Subcutaneous adipose tissue (tissue), 4 donors: ENCODE results near the gene TGFBR2. TPM values are rescaled to one million over a fixed set of nuclear protein-coding genes. Genes with fewer than 3 reads are reported as not detected.

Experiments
- CTCF ChIP-seq: fragments of 450-650 bp; IDR thresholded peaks from one replicate; pipeline ENCODE4 v1.5.1; 2016; ENCODE audit warnings: low read depth, mild to moderate bottlenecking, control low read depth, antibody characterized with exemption, moderate library complexity
- total RNA-seq, 4 donors: library from RNA; depleted of rRNA; stranded (reverse); fragments of >200 nt; gene quantifications; one replicate each; pipeline ENCODE4 v1.1.0, GENCODE V29; 2016

TGFBR2 gene
- total RNA-seq, 4 donors from 2014 or later, result 237 to 388 (median 287) TPM

DNA sequence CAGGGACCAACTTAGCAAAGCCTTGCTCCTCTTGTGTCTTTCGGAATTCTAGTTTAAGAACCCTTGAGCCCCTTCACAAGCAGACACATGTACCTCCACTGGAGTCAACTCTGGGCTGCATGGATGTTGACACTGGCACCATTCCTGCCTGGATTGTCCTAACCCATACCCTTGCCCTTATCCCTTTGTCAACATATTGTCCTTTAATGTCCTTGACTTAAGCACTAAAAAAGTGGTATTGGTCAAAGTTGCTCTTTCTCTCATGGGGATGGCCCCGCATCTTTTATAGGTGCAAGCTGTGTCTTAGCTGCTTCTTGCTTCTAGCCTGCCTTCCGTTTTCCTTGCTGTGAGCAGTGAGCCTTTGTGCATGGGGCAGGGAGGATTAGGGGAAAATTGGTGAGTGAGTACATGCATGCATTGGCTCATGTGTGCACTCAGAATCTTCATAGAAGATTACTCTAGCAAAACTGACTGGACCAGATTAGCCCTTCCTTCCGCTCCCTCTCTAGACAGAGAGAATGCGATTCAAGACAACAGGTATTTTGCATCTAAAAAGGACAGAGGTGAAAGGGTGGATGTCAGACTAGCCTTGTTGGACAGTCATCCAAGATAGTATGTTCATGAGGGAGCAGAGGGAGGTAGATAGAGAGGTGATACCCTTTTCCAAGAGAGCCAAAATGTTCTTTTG lies 42.4 kb downstream of the TGFBR2 start:
- no peak for TF ChIP-seq CTCF

DNA sequence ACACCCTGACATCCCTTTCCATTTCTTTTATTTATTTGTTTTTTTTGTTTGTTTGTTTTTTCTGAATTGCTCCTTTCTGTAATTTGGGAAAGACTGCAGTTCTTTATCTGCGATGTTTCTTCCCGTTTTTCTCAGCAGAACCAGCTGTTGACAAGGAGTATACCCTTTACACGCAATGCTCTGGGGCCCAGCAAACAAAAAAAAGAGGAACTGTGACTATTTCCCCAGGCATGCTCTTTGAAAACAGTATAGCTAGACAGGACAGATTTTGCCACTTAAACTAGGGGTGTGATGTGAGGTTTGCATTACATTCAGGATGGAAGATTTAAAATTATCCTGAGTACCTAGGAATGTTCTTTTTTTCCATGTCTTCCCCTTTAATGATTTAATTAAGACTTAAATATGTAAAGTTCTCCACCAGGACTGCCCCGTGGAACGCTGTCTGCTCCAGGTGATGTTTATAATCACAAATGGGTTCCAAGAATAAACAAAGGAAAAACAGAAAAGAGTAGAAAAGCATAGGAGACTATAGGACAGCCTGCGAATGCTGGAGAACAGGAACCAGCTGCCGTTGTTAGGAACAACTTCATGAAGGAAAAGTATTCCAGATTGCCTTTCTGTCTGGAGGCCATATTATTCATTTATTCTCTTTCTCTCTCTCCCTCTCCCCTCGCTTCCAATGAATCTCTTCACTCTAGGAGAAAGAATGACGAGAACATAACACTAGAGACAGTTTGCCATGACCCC lies 43.3 kb downstream of the TGFBR2 start:
- TF ChIP-seq CTCF, result no peak

DNA sequence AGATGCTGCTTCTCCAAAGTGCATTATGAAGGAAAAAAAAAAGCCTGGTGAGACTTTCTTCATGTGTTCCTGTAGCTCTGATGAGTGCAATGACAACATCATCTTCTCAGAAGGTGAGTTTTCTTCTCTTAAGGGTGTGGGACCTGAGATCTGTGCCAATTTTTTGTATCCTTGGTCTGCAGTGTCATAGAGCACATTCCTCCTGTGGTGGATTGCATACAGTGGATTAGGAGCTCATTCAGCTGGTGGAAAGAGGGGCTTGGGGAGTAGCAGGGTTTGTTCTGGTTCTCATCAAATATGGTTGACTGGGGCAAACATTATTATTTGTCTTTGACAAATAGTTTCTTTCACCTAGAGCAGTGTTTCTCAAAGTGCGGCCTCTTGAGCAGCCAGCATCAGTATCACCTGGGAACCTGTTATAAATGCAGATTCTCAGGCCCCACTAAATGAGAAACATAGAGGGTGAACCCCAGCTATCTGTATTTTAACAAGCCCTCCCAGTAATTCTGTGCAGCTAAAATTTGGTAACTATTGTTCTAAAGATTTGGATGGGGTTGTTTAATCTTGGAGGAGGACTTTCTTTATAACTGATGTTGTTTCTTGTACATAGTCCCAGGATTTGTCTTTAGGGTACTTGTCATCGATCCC lies 44.1 kb downstream of the TGFBR2 start:
- TF ChIP-seq CTCF, result no peak

DNA sequence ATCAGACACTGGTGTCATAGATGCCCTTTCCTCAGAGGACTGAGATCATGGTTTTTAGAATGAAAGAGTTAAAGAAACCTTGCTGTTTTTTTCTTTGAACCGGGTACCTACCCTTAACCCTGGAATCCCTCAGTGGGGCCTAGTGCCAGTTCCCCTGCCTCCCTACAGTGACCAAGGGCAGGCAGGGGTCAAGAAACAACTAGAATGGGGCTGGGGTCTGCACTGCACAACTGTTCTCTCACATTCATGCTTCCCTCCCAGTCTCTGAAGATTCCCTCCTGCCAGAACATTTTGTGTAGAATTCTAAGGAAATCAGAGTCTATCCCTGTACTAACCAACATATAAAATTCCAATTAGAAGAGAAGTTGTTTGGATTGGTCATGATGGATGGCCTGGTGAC lies 47.9 kb downstream of the TGFBR2 start:
- TF ChIP-seq CTCF, result no peak

- no peak for TF ChIP-seq CTCF
Measured at GRCh38 chr3:30655187-30655812, 48.9 kb downstream of the TGFBR2 start.

DNA sequence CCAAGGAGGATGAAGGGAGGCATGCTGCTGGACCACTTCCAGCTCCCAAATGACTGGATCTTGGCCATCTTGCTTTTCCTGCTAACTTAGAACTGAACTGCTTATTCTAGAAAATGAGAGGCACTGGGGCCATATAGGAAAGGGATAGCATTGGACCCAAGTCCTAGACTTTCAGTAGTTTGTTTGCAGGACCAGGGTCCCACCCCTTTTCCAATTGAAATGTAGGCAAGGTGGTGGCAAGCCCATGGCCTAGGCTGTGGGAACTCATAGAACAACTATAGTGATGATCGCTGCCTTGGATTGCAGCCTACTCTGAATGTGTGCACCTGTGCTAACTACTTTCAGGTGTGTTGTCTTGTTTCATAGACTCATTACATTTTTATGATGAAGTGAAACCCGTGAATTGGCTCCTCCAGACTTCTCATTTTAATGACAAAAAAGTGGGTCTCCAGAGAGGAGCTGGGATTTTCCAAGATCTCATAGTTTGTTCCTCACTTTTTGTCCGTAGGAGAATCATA lies 50.3 kb downstream of the TGFBR2 start:
- TF ChIP-seq CTCF, result no peak
